HepG2 (cell line): Measurements from ENCODE around the gene SLC25A51. TPM values are rescaled to one million over a fixed set of nuclear protein-coding genes. Genes with fewer than 3 reads are reported as not detected.

ENCODE experiments used
- ATAC-seq: fragments of 200-7000 bp; cut with Tn5 transposase; 3 replicates; pipeline ENCODE4 v1.9.1; 2020; ENCODE audit warnings: mild to moderate bottlenecking, moderate library complexity
- BruUV-seq: library from RNA; stranded (reverse); fragments of 400-500 nt; replicated peaks from 2 replicates; lab custom pipeline; 2021; lab: Mats Ljungman, UMichigan
- CTCF ChIA-PET: fragments of 300-600 bp; formaldehyde crosslinking; extraction: SDS; loops from one replicate; lab custom pipeline; 2021; ENCODE audit warnings: low total read pairs, inconsistent platforms, low intra/inter-chr PET ratio; lab: Yijun Ruan, JAX
- POLR2A ChIA-PET: fragments of 350-600 bp; sonication (Branson Sonifier 250); formaldehyde crosslinking; loops from one replicate; lab custom pipeline; 2020; ENCODE audit warnings: antibody characterized with exemption, inconsistent platforms; lab: Yijun Ruan, JAX
- DNase-seq: peaks from one replicate; pipeline ENCODE4 v3.0.0-alpha.2; 2015; ENCODE audit warnings: low spot score
- FAIRE-seq: peaks from 3 replicates; lab custom pipeline; 2011; peaks lifted over from hg19 to GRCh38; lab: Jason Lieb, UNC
- H2AFZ ChIP-seq: one replicate; pipeline ENCODE4 v1.6.1; 2011; ENCODE audit warnings: low read length, inconsistent platforms
- H3K27ac ChIP-seq: fragments of 300-600 bp; 3 replicates; pipeline ENCODE4 v1.8.0; 2011; ENCODE audit warnings: mixed run types, mild to moderate bottlenecking, mixed read lengths, low read length, inconsistent platforms; ENCODE audit not compliant: insufficient read depth; ENCODE audit errors: extremely low read length
- H3K27me3 ChIP-seq, 2 experiments: fragments of 200-600 bp in 1 of 2; 2 replicates in 1 of 2; 3 replicates in 1 of 2; pipeline versions ENCODE4 v1.6.0 to v1.8.0; 2011; ENCODE audit warnings: low read length in 2 of 2, mild to moderate bottlenecking in 2 of 2, moderate library complexity in 2 of 2, inconsistent platforms in 1 of 2; ENCODE audit not compliant: insufficient read depth in 2 of 2, control insufficient read depth in 1 of 2
- H3K36me3 ChIP-seq, 2 experiments: fragments of 200-600 bp in 1 of 2; replicated peaks in 1 of 2; 2 replicates in 1 of 2; 3 replicates in 1 of 2; pipeline versions ENCODE4 v1.5.1 to v1.8.0; 2011; ENCODE audit warnings: low read length in 2 of 2, inconsistent platforms in 1 of 2; ENCODE audit not compliant: insufficient read depth in 2 of 2, control insufficient read depth in 1 of 2
- H3K4me1 ChIP-seq: 2 replicates; pipeline ENCODE4 v1.5.1; 2012; ENCODE audit warnings: low read length, inconsistent platforms; ENCODE audit not compliant: insufficient read depth
- H3K4me2 ChIP-seq: 2 replicates; pipeline ENCODE4 v1.6.0; 2011; ENCODE audit warnings: low read depth, low read length, inconsistent platforms
- H3K4me3 ChIP-seq, 3 experiments: fragments of 200-600 bp in 1 of 3; sonication (generic), shearing (Covaris generic) in 1 of 3; replicated peaks in 1 of 3; 2 replicates each; pipeline ENCODE4 v1.5.1; 2011 to 2016; ENCODE audit warnings: low read length in 3 of 3, inconsistent platforms in 2 of 3, low read depth in 2 of 3, mild to moderate bottlenecking in 2 of 3, control low read depth in 1 of 3, mixed read lengths in 1 of 3; ENCODE audit not compliant: insufficient read depth in 1 of 3
- H3K79me2 ChIP-seq: one replicate; pipeline ENCODE4 v1.6.1; 2011; ENCODE audit warnings: low read length, inconsistent platforms; ENCODE audit not compliant: insufficient read depth
- H3K9ac ChIP-seq: 2 replicates; pipeline ENCODE4 v1.6.0; 2011; ENCODE audit warnings: mild to moderate bottlenecking, low read depth, low read length, inconsistent platforms; ENCODE audit not compliant: insufficient read depth
- H3K9me3 ChIP-seq: 2 replicates; pipeline ENCODE4 v1.5.1; 2012; ENCODE audit warnings: mild to moderate bottlenecking, low read length
- H4K20me1 ChIP-seq: 2 replicates; pipeline ENCODE4 v1.6.0; 2011; ENCODE audit warnings: inconsistent platforms, mild to moderate bottlenecking, low read length, moderate library complexity; ENCODE audit not compliant: insufficient read depth
- FOSL2 ChIP-seq: sonication (generic); formaldehyde crosslinking; IDR thresholded peaks from 2 replicates; pipeline ENCODE4 v1.4.0; 2020; ENCODE audit warnings: missing genetic modification reagents
- KLF15 ChIP-seq: sonication (generic); formaldehyde crosslinking; IDR thresholded peaks from 2 replicates; pipeline ENCODE4 v1.8.1; 2023; ENCODE audit warnings: borderline replicate concordance, mild to moderate bottlenecking, inconsistent platforms, missing genetic modification reagents, mixed read lengths
- POLR2A ChIP-seq, 2 experiments: IDR thresholded peaks; 2 replicates each; pipeline ENCODE4 v1.6.1; 2011; ENCODE audit warnings: low read depth in 2 of 2, low read length in 2 of 2, mild to moderate bottlenecking in 1 of 2, moderate library complexity in 1 of 2; ENCODE audit not compliant: insufficient read depth in 1 of 2
- SIX1 ChIP-seq: sonication (generic); formaldehyde crosslinking; IDR thresholded peaks from 2 replicates; pipeline ENCODE4 v1.4.0; 2020; ENCODE audit warnings: missing genetic modification reagents, borderline replicate concordance
- ZMYM4 ChIP-seq: sonication (generic); formaldehyde crosslinking; IDR thresholded peaks from 2 replicates; pipeline ENCODE4 v1.8.1; 2023; ENCODE audit warnings: mild to moderate bottlenecking, missing genetic modification reagents
- ZNF12 ChIP-seq: sonication (generic); formaldehyde crosslinking; IDR thresholded peaks from 2 replicates; pipeline ENCODE4 v1.5.0; 2020; ENCODE audit warnings: missing genetic modification reagents
- ZNF143 ChIP-seq: sonication (generic); formaldehyde crosslinking; IDR thresholded peaks from 2 replicates; pipeline ENCODE4 v1.4.0; 2020; ENCODE audit warnings: missing genetic modification reagents
- ZNF34 ChIP-seq: sonication (generic); formaldehyde crosslinking; IDR thresholded peaks from 2 replicates; pipeline ENCODE4 v1.4.0; 2020; ENCODE audit warnings: mild to moderate bottlenecking, missing genetic modification reagents, borderline replicate concordance
- ZNF550 ChIP-seq: sonication (generic); formaldehyde crosslinking; IDR thresholded peaks from 2 replicates; pipeline ENCODE4 v1.4.0; 2020; ENCODE audit warnings: mild to moderate bottlenecking, missing genetic modification reagents, borderline replicate concordance
- ZNF629 ChIP-seq: sonication (generic); formaldehyde crosslinking; conservative IDR thresholded peaks from 2 replicates; pipeline ENCODE4 v1.5.0; 2020; ENCODE audit warnings: missing genetic modification reagents
- ZNF652 ChIP-seq: IDR thresholded peaks from 2 replicates; pipeline ENCODE4 v1.6.1; 2016; ENCODE audit warnings: low read depth, borderline replicate concordance
- WGBS: methylation state at CpG from one replicate; pipeline ENCODE4 v1.1.6; 2017; ENCODE audit warnings: low lambda C conversion rate; 5-methylcytosine and 5-hydroxymethylcytosine counted together
- in situ Hi-C: cut with HindIII; loops from 2 replicates; pipeline ENCODE4 v1.10.0; 2017; ENCODE audit warnings: low pct_unique_long_range_greater_than_20kb; ENCODE audit not compliant: extremely low pct_ligation_motif_present
- intact Hi-C: fragments of 100-400 bp; cut with micrococcal nuclease; formaldehyde crosslinking; loops from one replicate; pipeline ENCODE4 v1.10.0; 2022; ENCODE audit not compliant: unreplicated experiment
- polyA plus RNA-seq, 8 experiments: library from polyadenylated mRNA; depleted of rRNA in 3 of 8; stranded (reverse) in 7 of 8; unstranded in 1 of 8; fragments of >200 nt; fragmentation: Illumina TruSeq in 4 of 8; extraction: Trizol in 4 of 8; gene quantifications; 2 replicates each; pipeline versions ENCODE4 v1.2.1 to v1.2.3, GENCODE V29; 2011 to 2016; ENCODE audit warnings: low read depth in 4 of 8, missing spikeins in 1 of 8, mixed read lengths in 1 of 8; ENCODE audit not compliant: insufficient read depth in 1 of 8
- total RNA-seq, 5 experiments: library from RNA; depleted of rRNA; stranded (reverse); fragments of >200 nt; fragmentation: Illumina TruSeq; extraction: Trizol; gene quantifications; 2 replicates each; pipeline ENCODE4 v1.2.3, GENCODE V29; 2016; ENCODE audit warnings: low read depth in 1 of 5
- TF ChIP-seq, protein P1 (sequence below): sonication (generic); formaldehyde crosslinking; IDR thresholded peaks from 2 replicates; pipeline ENCODE4 v1.4.0; 2020; ENCODE audit warnings: mild to moderate bottlenecking, missing genetic modification reagents
- TF ChIP-seq, protein P2 (sequence below): sonication (generic); formaldehyde crosslinking; IDR thresholded peaks from 2 replicates; pipeline ENCODE4 v1.8.0; 2022; ENCODE audit warnings: missing genetic modification reagents, mild to moderate bottlenecking, borderline replicate concordance
- TF ChIP-seq, protein P3 (sequence below): sonication (generic); formaldehyde crosslinking; IDR thresholded peaks from 2 replicates; pipeline ENCODE4 v1.8.1; 2023; ENCODE audit warnings: mild to moderate bottlenecking, inconsistent platforms, moderate library complexity, missing genetic modification reagents, borderline replicate concordance
- TF ChIP-seq, protein P4 (sequence below): sonication (generic); formaldehyde crosslinking; IDR thresholded peaks from 2 replicates; pipeline ENCODE4 v1.5.1; 2020; ENCODE audit warnings: mild to moderate bottlenecking, missing genetic modification reagents, borderline replicate concordance

Gene SLC25A51
- total and polyA plus RNA-seq, 2 of the 13 experiments (the other 11 are each of a cell fraction or from before 2014, with no cell fraction given): 14.6 to 37.7 TPM

DNA sequence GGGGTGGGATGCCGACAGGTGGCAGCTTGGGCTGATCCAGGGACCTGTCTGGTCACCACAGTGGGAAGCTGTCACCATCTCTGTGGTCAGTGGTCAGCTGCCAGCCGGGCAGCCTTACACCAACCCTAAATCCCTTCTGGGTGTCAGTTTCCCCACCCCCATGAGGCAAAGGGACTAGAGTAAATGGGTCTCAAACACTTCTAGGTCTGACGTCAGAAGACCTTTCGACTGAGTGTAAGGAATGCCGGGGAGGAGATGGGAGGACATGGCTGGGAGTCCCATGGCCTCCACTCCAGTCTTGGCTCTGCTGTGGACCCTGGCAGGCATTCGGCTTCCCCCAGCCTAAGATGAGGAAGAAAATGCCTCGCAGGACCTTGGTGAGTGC is 40.3 kb upstream of the SLC25A51 start:
- H3K4me1 ChIP-seq: peaks cover 32% of the 10 kb centered on the region
- intact Hi-C loops: no loop called here
- H3K4me2 ChIP-seq: no peak overlapping the region
- FAIRE-seq: no peak
- H3K27ac ChIP-seq: no peak overlapping the region
- BruUV-seq: no TSS peak
- no peak overlapping the region for H3K9ac ChIP-seq
- no peaks in the 10 kb centered on the region for H3K79me2 ChIP-seq
- H2AFZ ChIP-seq: no peak overlapping the region
- 90% methylated on average over 6 of the region's 7 CpGs for WGBS
- H4K20me1 ChIP-seq: peaks cover 13% of the 10 kb centered on the region; the same call in 1 of the 2 replicates
- no peak for DNase-seq
- CTCF ChIA-PET: no interaction called here
- peaks cover 53 to 97% of the 10 kb centered on the region in 2 experiments for H3K36me3 ChIP-seq
- H3K4me3 ChIP-seq: no peak overlapping the region
- no peaks in the 10 kb centered on the region for H3K9me3 ChIP-seq
- H3K27me3 ChIP-seq: no peaks in the 10 kb centered on the region
- in situ Hi-C loops: no loop called here
- POLR2A ChIA-PET: no interaction called here
- ATAC-seq: no peak
- TF ChIP-seq ZNF12 (CRISPR knock-in tag) (no peak), FOSL2 (CRISPR knock-in tag) (no peak), ZNF550 (CRISPR knock-in tag) (no peak), ZMYM4 (CRISPR knock-in tag) (no peak), POLR2A (IDR thresholded peaks at IDR 0.05; ENCODE audit: insufficient read depth in 1 of 2, low read depth in 2 of 2, low read length in 2 of 2) (no peak), KLF15 (CRISPR knock-in tag) (no peak), ZNF143 (CRISPR knock-in tag) (no peak), ZNF34 (CRISPR knock-in tag) (no peak), ZNF629 (CRISPR knock-in tag) (no peak), ZNF652 (CRISPR knock-in tag) (no peak), SIX1 (CRISPR knock-in tag) (no peak)
- TF ChIP-seq, protein P1, sequence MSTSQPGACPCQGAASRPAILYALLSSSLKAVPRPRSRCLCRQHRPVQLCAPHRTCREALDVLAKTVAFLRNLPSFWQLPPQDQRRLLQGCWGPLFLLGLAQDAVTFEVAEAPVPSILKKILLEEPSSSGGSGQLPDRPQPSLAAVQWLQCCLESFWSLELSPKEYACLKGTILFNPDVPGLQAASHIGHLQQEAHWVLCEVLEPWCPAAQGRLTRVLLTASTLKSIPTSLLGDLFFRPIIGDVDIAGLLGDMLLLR: no peak
- TF ChIP-seq, protein P2, sequence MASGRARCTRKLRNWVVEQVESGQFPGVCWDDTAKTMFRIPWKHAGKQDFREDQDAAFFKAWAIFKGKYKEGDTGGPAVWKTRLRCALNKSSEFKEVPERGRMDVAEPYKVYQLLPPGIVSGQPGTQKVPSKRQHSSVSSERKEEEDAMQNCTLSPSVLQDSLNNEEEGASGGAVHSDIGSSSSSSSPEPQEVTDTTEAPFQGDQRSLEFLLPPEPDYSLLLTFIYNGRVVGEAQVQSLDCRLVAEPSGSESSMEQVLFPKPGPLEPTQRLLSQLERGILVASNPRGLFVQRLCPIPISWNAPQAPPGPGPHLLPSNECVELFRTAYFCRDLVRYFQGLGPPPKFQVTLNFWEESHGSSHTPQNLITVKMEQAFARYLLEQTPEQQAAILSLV (CRISPR knock-in tag): no peak
- TF ChIP-seq, protein P3, sequence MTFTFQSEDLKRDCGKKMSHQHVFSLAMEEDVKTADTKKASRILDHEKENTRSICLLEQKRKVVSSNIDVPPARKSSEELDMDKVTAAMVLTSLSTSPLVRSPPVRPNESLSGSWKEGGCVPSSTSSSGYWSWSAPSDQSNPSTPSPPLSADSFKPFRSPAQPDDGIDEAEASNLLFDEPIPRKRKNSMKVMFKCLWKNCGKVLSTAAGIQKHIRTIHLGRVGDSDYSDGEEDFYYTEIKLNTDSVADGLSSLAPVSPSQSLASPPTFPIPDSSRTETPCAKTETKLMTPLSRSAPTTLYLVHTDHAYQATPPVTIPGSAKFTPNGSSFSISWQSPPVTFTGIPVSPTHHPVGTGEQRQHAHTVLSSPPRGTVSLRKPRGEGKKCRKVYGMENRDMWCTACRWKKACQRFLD (CRISPR knock-in tag): no peak
- TF ChIP-seq, protein P4, sequence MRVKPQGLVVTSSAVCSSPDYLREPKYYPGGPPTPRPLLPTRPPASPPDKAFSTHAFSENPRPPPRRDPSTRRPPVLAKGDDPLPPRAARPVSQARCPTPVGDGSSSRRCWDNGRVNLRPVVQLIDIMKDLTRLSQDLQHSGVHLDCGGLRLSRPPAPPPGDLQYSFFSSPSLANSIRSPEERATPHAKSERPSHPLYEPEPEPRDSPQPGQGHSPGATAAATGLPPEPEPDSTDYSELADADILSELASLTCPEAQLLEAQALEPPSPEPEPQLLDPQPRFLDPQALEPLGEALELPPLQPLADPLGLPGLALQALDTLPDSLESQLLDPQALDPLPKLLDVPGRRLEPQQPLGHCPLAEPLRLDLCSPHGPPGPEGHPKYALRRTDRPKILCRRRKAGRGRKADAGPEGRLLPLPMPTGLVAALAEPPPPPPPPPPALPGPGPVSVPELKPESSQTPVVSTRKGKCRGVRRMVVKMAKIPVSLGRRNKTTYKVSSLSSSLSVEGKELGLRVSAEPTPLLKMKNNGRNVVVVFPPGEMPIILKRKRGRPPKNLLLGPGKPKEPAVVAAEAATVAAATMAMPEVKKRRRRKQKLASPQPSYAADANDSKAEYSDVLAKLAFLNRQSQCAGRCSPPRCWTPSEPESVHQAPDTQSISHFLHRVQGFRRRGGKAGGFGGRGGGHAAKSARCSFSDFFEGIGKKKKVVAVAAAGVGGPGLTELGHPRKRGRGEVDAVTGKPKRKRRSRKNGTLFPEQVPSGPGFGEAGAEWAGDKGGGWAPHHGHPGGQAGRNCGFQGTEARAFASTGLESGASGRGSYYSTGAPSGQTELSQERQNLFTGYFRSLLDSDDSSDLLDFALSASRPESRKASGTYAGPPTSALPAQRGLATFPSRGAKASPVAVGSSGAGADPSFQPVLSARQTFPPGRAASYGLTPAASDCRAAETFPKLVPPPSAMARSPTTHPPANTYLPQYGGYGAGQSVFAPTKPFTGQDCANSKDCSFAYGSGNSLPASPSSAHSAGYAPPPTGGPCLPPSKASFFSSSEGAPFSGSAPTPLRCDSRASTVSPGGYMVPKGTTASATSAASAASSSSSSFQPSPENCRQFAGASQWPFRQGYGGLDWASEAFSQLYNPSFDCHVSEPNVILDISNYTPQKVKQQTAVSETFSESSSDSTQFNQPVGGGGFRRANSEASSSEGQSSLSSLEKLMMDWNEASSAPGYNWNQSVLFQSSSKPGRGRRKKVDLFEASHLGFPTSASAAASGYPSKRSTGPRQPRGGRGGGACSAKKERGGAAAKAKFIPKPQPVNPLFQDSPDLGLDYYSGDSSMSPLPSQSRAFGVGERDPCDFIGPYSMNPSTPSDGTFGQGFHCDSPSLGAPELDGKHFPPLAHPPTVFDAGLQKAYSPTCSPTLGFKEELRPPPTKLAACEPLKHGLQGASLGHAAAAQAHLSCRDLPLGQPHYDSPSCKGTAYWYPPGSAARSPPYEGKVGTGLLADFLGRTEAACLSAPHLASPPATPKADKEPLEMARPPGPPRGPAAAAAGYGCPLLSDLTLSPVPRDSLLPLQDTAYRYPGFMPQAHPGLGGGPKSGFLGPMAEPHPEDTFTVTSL: no peak
